Activated T-cell treated with anti-CD3 and anti-CD28 coated beads, Interleukin-2, amount 50 U/mL, for 24 hours (primary cell): ENCODE results near the gene ZNF219.

ENCODE experiments used
- DNase-seq: peaks from one replicate; pipeline ENCODE4 v3.0.0-alpha.2; 2020
- H3K27ac Mint-ChIP-seq: 2 replicates; pipeline ENCODE4 v1.8.0; 2020; ENCODE audit warnings: mild to moderate bottlenecking, mixed read lengths
- H3K27me3 Mint-ChIP-seq: 2 replicates; pipeline ENCODE4 v1.8.0; 2020; ENCODE audit warnings: mixed read lengths
- H3K36me3 Mint-ChIP-seq: 2 replicates; pipeline ENCODE4 v1.8.0; 2020; ENCODE audit warnings: low read depth, mixed read lengths
- H3K4me1 Mint-ChIP-seq: 2 replicates; pipeline ENCODE4 v1.8.0; 2020; ENCODE audit warnings: low read depth, mixed read lengths
- H3K4me3 Mint-ChIP-seq: 2 replicates; pipeline ENCODE4 v1.8.0; 2020; ENCODE audit warnings: mild to moderate bottlenecking, moderate library complexity, mixed read lengths
- H3K9me3 Mint-ChIP-seq: 2 replicates; pipeline ENCODE4 v1.8.0; 2020; ENCODE audit warnings: mixed read lengths

ZNF219 gene

DNA sequence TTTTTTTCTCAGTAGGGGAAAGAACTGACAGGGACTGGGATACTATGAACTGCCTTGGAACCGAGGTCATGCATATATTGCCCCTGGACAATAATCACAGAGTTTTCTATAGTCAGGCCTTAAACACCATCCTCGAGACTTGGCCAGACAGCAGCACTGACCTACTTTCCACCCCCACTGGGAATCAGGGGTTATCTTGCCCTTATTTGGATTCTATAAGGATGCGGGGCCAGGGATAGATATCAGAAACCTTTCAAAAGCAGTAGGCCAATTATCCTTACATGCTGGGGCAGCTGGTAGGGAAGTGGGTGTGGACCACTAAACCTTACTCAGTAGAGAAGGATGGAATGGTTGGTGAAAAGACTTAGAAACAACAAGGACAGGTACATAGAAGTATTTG, 2.0 kb downstream of the ZNF219 start:
- DNase-seq: no peak
- H3K27ac Mint-ChIP-seq: no peak overlapping the region
- no peaks in the 10 kb centered on the region for H3K27me3 Mint-ChIP-seq
- no peak overlapping the region for H3K4me3 Mint-ChIP-seq
- H3K9me3 Mint-ChIP-seq: no peaks in the 10 kb centered on the region
- peaks cover 2% of the 10 kb centered on the region for H3K36me3 Mint-ChIP-seq
- H3K4me1 Mint-ChIP-seq: peaks cover 22% of the 10 kb centered on the region

DNA sequence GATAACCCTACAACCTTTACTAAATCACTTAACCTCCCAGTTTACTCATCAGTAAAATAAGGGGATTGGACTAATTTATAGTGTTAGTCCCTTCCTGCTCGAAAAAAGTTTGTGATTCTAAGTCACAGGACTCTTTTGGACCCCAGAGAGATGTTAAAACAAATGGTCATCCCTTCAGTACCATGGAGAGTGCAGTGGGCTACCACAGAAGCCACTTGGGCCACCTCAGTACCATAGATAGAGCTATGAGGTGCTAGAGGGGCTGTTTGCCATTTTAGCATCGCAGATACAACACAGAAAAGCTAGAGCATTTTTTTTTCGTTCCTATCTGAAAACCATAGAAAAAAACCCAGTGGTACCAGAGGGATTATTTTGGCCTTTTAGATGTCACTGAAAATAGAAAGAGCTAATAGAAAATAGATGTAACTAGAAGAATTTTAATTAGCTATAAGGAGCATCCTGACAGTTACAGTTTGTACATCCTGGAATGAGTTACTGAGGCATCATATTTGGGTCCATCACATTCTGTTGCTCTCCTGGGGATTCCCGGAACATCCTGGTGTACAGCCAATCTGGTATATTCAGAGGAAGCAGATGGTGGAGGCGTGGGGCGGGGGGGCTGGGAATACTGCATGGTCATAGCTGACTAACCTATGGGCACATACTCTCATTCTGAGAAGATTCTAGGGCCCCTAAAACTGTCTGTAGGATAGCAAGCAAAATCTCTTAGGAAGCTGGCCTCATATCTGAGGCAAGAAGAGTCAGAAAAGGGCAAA, 2.8 kb downstream of the ZNF219 start:
- H3K9me3 Mint-ChIP-seq: no peaks in the 10 kb centered on the region
- no peaks in the 10 kb centered on the region for H3K27me3 Mint-ChIP-seq
- no peak for DNase-seq
- H3K4me3 Mint-ChIP-seq: no peak overlapping the region
- no peak overlapping the region for H3K27ac Mint-ChIP-seq
- peaks cover 19% of the 10 kb centered on the region for H3K4me1 Mint-ChIP-seq
- H3K36me3 Mint-ChIP-seq: peaks cover 5% of the 10 kb centered on the region

DNA sequence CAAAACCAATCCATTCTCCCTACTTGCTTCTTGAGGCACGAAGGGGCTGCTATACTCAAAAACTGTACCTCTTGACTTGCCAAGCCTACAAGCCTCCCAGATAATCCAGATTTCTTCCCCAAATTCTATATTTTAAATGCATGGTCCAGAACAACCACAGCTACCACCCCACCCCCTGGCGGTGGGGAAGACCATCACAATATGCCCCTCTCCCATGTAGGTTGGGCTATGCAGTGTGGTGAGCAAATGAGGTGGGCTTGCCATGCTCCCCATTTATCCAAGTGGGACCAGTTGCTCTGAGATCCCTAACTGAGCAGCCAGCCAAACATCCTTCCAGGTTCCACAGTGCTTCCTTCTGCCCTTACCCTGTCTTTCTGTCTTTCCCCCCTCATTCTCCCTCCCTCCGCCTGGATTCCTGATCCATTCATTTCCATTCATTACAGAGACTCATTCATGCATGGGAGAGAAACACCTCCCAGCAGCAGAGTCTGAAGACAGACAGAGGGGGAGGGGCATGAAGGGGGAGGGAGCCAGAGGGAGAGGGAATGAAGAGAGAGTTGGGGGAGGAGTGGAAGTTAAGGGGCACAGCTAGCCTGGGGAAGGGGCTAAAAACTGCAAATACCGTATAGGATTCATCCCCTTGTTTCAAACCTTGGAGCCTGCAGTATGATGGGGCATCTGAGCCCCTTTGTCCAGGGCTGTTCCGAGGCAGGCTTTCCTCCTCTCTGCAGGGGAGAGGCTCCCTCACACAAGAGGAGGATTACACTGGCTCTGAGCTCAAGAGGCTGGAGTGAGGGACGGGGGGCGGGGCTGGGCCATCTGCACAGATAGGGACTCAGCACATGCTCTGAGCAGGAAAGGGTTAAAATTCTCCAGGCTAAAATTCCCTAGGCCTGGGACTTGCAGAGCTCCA, 4.4 kb downstream of the ZNF219 start:
- no peak overlapping the region for H3K27ac Mint-ChIP-seq
- peaks cover 5% of the 10 kb centered on the region for H3K36me3 Mint-ChIP-seq
- H3K9me3 Mint-ChIP-seq: no peaks in the 10 kb centered on the region
- no peaks in the 10 kb centered on the region for H3K27me3 Mint-ChIP-seq
- DNase-seq: no peak
- H3K4me1 Mint-ChIP-seq: peaks cover 14% of the 10 kb centered on the region
- H3K4me3 Mint-ChIP-seq: no peak overlapping the region

DNA sequence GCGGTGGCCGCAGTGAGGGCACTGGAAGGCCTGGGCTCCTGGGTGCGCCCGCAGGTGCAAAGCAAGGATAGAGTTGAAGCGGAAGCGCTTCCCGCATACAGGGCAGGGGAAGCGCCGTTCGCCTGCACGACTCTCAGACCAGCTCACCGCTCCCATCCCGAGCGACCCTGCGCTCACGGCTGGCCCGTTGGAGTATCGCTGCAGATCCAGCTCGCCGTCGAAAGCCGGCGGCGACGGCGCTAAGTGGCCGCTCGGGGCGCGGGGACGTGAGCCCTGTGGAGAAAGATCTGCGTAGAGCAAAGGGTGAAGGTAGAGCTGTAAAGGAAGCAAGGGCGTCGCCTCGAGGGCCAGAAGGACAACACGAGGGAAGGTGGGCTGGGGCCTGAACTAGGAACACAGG, 5.4 kb downstream of the ZNF219 start:
- peaks cover 13% of the 10 kb centered on the region for H3K4me1 Mint-ChIP-seq
- H3K9me3 Mint-ChIP-seq: no peaks in the 10 kb centered on the region
- H3K27ac Mint-ChIP-seq: no peak overlapping the region
- H3K27me3 Mint-ChIP-seq: no peaks in the 10 kb centered on the region
- no peak for DNase-seq
- H3K36me3 Mint-ChIP-seq: peaks cover 5% of the 10 kb centered on the region
- no peak overlapping the region for H3K4me3 Mint-ChIP-seq

DNA sequence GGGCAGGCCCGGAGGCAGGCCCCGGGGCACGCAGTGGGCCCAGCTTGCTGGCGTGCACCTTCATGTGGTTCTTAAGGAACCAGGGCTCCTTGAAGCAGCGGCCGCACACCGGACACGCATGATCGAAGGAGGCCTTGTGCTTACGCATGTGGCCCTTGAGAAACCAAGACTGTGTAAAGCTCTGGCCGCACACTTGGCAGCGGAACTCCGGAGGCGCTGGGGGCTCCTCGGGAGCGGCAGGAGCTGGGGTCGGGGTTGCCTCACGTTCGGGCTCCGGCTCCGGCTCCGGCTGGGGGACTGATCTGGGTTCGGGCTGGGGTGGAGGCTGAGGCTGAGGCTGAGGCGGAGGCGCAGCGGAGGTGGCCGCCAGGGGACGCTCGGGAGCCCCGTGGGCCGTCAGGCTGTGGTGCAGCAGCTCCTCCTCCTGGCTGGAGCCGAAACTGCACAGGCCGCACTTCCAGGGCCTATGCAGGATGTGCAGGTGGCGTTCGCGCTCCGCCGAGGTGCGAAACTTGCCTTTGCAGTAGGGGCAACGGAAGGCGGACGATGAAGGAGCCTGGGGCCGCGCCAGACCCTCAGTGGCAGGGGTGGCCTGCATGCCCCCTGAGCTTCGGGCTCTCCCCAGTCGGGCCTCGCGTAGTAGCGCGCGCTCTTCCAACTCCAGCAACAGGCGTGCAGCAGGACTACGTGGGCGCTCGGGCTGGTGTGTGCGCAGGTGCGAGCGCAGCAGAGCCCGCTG, 6.0 kb downstream of the ZNF219 start:
- peak; percentile 97 for DNase-seq
- H3K27me3 Mint-ChIP-seq: no peaks in the 10 kb centered on the region
- no peak overlapping the region for H3K27ac Mint-ChIP-seq
- peaks cover 18% of the 10 kb centered on the region for H3K4me1 Mint-ChIP-seq
- H3K9me3 Mint-ChIP-seq: no peaks in the 10 kb centered on the region
- peaks cover 5% of the 10 kb centered on the region for H3K36me3 Mint-ChIP-seq
- H3K4me3 Mint-ChIP-seq: no peak overlapping the region

DNA sequence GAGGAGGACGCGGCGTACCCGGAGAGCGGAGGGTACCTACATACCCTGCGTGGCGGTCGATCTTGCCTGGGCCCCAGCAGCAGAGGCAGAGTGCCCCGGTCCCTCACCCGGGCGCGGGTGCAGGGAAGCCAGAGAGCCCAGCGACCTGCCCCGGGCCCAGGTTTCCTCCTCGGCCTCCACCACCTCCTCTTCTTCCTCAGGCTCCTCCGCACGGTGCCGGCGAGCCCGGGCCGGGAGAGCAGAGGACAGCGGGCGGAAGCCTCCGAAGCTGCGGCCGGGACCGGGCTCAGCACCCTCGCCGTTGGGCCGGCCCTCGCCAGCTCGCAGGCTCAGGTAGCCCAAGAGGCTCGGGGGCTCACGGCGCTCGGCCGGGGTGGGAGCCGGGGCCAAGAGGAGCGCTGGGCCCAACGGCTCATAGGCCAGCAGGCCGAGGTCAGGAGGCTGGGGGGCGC, 6.6 kb downstream of the ZNF219 start:
- no peak for DNase-seq
- H3K4me3 Mint-ChIP-seq: no peak overlapping the region
- peaks cover 5% of the 10 kb centered on the region for H3K36me3 Mint-ChIP-seq
- no peak overlapping the region for H3K27ac Mint-ChIP-seq
- H3K27me3 Mint-ChIP-seq: no peaks in the 10 kb centered on the region
- H3K4me1 Mint-ChIP-seq: peaks cover 20% of the 10 kb centered on the region
- no peaks in the 10 kb centered on the region for H3K9me3 Mint-ChIP-seq

DNA sequence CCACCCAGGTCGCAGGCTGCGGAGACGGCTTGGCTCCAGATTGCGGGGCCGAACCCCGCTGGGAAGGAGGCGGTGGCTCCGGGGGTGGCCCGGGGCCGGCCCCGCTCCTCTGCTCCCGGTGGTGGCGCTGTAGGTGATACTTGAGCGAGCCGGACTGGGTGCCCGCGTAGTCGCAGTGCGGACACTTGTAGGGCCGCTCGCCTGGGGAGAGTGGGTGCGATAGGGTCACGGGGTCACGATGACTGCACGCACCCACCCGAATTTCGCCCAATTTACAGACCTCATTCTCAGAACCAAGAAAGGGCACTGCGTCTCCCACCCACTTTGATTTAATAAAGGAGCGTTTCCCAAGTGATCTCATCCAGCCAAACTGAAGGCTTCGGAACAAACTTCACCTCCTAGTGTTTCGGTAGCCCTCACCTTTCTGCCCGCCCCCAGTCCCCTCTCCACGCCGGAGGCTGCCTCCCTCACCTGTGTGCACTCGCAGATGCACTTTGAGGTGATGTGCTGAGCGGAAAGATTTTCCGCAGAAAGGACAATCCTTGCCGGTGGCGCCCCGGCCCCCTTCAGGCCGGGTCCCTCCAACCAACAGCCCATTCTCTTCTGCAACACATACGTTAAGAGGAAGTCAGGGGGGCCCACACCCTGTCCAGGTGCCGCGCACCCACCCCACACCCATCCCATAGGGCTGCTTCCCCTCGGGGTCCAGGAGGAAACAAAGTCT, 7.4 kb downstream of the ZNF219 start:
- DNase-seq: no peak
- peaks cover 5% of the 10 kb centered on the region for H3K36me3 Mint-ChIP-seq

DNA sequence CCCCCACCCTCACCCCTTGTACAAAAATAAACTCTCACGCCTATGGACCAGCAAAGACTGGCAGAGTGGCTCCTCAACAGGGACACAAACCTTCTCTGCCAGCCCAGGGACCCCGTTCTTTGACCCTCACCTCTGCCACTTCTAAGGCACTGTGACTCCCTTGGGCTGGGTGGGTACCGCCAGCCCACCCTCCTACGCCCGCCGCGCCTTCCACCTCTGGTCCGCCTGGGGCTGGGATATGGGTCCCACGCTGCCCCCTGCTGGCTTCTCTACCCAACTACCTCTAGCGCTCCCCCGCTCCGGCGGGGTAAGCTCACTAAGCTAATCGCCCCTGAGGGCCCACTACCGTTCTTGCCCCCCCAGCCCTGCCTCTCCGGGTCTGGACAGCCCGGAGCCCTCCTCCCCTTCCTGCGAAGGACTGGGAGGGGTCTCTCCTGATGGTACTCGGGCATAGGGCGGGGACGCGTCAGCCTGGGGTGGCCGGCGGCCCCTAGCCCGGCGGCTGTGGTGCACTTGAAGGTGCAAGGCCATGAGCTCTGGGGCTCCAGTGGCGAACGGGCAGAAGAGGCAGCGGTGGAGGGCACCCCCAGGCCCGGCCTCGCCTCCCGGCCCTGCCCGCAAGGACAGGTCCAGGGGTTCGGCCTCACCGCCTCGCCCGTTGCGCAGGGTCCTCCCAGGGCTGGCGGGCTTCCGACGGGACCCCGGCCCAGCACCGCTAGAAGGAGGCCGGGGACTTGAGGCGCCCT, 8.1 kb downstream of the ZNF219 start:
- H3K27me3 Mint-ChIP-seq: no peaks in the 10 kb centered on the region
- peaks cover 24% of the 10 kb centered on the region for H3K4me1 Mint-ChIP-seq
- H3K36me3 Mint-ChIP-seq: peaks cover 5% of the 10 kb centered on the region
- DNase-seq: peak; percentile 58
- H3K4me3 Mint-ChIP-seq: no peak overlapping the region
- H3K9me3 Mint-ChIP-seq: no peaks in the 10 kb centered on the region
- no peak overlapping the region for H3K27ac Mint-ChIP-seq

More for the DNA sequence above, 7.4 kb downstream of the ZNF219 start:
- Mint-ChIP-seq H3K27ac (no peak overlapping the region), H3K4me1 (peaks cover 25% of the 10 kb centered on the region), H3K27me3 (no peaks in the 10 kb centered on the region), H3K4me3 (no peak overlapping the region), H3K9me3 (no peaks in the 10 kb centered on the region)

DNA sequence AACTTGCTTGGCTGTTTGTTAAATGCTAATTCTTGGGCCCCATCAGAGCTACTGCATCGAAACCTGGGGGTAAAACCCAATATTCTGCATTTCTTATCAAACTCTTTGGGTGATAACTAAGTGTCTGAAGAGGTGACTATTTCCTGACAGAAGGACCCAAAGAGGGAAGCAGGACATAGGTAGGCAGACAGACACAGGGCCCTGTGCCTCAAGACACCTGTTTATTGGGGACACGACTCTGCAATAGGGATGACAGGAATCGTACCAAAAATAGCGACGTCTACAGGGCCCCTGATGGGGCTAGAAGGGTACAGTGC, 8.6 kb downstream of the ZNF219 start:
- no peak overlapping the region for H3K27ac Mint-ChIP-seq
- no peak overlapping the region for H3K4me3 Mint-ChIP-seq
- H3K36me3 Mint-ChIP-seq: peaks cover 5% of the 10 kb centered on the region
- no peak for DNase-seq
- no peaks in the 10 kb centered on the region for H3K27me3 Mint-ChIP-seq
- H3K4me1 Mint-ChIP-seq: peaks cover 24% of the 10 kb centered on the region
- H3K9me3 Mint-ChIP-seq: no peaks in the 10 kb centered on the region

DNA sequence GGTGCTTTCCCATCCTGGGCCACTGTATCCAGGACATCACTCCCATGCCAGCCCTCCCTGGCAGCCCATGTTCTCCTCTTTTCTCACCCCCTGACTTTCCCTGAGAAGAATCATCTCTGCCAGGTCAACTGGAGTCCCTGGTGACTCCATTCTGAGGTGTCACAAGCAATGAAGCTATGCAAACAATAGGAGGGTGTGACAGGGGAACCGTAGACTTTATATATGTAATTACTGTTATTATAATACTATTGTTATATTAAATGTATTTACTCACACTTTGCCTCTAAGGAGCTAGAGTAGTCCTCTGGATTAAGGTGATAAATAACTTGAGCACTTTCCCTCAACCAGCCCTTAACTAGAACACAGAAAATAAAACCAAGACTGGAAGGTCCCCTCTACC, 9.2 kb downstream of the ZNF219 start:
- H3K4me1 Mint-ChIP-seq: peaks cover 24% of the 10 kb centered on the region
- peaks cover 5% of the 10 kb centered on the region for H3K36me3 Mint-ChIP-seq
- peak overlapping the region; percentile 1 for H3K27ac Mint-ChIP-seq

DNA sequence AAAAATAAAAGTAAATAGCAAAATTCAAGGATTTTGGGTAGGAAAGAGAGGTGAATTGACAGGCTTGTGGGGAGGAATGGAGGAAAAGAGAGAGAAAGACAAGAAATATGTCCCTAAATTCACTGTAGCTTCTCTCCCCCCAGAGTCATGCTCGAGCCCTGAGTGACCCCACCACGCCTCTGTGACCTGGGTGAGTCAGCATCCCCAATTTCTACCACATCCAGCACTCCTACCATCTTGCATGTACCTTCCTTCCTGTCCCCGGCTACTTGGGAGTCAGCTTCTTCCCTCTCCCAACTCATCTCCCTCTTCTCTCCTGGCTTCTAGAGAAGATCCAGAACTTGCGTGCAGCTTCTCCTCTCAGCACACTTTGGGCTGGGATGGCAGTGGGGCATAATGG, 9.8 kb downstream of the ZNF219 start:
- Mint-ChIP-seq H3K4me1 (peaks cover 24% of the 10 kb centered on the region), H3K4me3 (no peak overlapping the region), H3K27ac (peak overlapping the region; percentile 1), H3K9me3 (no peaks in the 10 kb centered on the region), H3K36me3 (peaks cover 5% of the 10 kb centered on the region), H3K27me3 (no peaks in the 10 kb centered on the region)
- DNase-seq: no peak

More for the DNA sequence above, 9.2 kb downstream of the ZNF219 start:
- H3K27me3 Mint-ChIP-seq: no peaks in the 10 kb centered on the region
- no peak overlapping the region for H3K4me3 Mint-ChIP-seq
- DNase-seq: no peak
- no peaks in the 10 kb centered on the region for H3K9me3 Mint-ChIP-seq

DNA sequence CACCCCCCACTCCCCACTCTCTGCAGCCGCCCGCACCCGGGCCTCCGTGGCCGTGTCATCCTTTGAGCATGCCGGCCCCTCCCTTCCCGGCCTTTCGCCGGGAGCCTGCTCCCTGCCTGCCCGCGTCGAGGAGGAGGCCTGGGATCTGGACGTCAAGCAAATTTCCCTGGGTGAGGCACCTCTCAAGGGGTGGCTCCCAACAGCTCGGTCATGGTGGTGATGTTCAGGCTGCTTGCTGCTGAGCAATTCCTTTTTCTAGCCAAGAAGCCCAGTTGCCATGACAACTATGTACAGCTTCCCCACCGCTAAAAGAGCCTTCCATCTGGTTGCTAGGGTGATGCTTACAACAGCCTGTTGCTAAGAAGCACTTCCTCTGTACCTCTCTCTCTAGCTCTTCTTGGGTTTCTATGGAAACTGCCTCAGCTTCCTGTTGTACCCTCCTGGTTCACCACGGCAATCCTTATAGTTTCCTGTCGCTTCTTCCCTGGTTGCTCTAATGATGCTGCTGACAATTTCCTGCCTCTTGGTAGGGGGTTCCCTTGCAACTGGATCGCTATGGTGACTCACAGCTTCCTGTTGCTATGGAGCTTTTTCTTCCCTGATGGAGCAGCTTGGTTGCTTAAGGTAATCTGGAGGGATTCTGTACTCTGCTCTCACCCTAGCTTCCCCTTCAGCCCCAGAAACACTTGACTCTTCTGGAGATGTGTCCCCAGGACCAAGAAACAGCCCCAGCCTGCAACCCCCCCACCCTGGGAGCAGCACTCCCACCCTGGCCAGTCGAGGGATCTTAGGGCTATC, 11.0 kb downstream of the ZNF219 start:
- peak overlapping the region; percentile 69 for H3K27ac Mint-ChIP-seq
- no peaks in the 10 kb centered on the region for H3K27me3 Mint-ChIP-seq
- peaks cover 20% of the 10 kb centered on the region for H3K4me1 Mint-ChIP-seq
- DNase-seq: no peak
- no peaks in the 10 kb centered on the region for H3K9me3 Mint-ChIP-seq
- peaks cover 5% of the 10 kb centered on the region for H3K36me3 Mint-ChIP-seq
- H3K4me3 Mint-ChIP-seq: no peak overlapping the region

DNA sequence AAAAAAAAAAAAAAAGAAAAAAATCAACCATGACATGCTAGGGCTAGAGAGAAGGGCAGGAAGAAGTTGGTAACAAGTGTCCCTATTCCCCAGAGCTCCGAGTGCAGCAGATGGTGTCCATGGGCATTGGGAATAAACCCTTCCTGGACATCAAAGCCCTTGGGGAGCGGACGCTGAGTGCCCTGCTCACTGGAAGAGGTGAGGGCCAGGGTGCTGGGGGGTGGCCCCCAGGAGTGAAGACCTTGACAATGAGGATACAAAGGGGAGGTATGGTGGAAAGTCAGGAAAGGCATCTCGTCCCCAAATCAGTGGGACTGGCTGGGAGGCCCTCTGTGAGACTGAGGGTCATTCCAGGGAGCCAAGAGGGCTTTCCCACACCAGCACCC, 11.6 kb downstream of the ZNF219 start:
- no peak for DNase-seq
- Mint-ChIP-seq H3K4me1 (peaks cover 19% of the 10 kb centered on the region), H3K36me3 (peaks cover 5% of the 10 kb centered on the region), H3K4me3 (no peak overlapping the region), H3K27ac (peak overlapping the region; percentile 5), H3K27me3 (no peaks in the 10 kb centered on the region), H3K9me3 (no peaks in the 10 kb centered on the region)
